K562 (cell line): ENCODE data around the gene DCAF6. TPM values are rescaled to one million over a fixed set of nuclear protein-coding genes. Genes with fewer than 3 reads are reported as not detected.
A peak's percentile ranks its signal among the peaks of the same experiment; 100 is the strongest.

Experiments
- BRF1 ChIP-seq: IDR thresholded peaks from 3 replicates; pipeline ENCODE4 v1.6.1; 2011; ENCODE audit warnings: borderline replicate concordance, mild to moderate bottlenecking; ENCODE audit not compliant: insufficient read length; ENCODE audit errors: extremely low read depth
- CEBPZ ChIP-seq: fragments of 150-350 bp; IDR thresholded peaks from 2 replicates; pipeline ENCODE4 v1.6.1; 2014; ENCODE audit warnings: low read depth, mild to moderate bottlenecking, low read length, borderline replicate concordance
- CHD1 ChIP-seq: fragments of 200-600 bp; sonication (generic); IDR thresholded peaks from one replicate; pipeline ENCODE4 v1.6.1; 2012; ENCODE audit warnings: mild to moderate bottlenecking, moderate library complexity, low read length, inconsistent platforms
- E2F1 ChIP-seq: sonication (generic); formaldehyde crosslinking; IDR thresholded peaks from 2 replicates; pipeline ENCODE4 v1.8.1; 2023; ENCODE audit warnings: mild to moderate bottlenecking, missing genetic modification reagents, moderate library complexity
- ESRRA ChIP-seq: fragments of 450-650 bp; IDR thresholded peaks from 2 replicates; pipeline ENCODE4 v1.6.1; 2014; ENCODE audit warnings: low read depth, mild to moderate bottlenecking, moderate library complexity, borderline replicate concordance
- GTF2E2 ChIP-seq: fragments of 200-800 bp; sonication (Bioruptor generic); IDR thresholded peaks from 2 replicates; pipeline ENCODE4 v1.6.1; 2016; ENCODE audit warnings: missing genetic modification characterization, missing compliant biosample characterization
- JUND ChIP-seq, 2 experiments: IDR thresholded peaks; 2 replicates in 1 of 2; 3 replicates in 1 of 2; pipeline ENCODE4 v1.6.1; 2011; ENCODE audit warnings: borderline replicate concordance in 2 of 2, low read depth in 2 of 2, low read length in 2 of 2, improper control_type of control experiment in 1 of 2, missing biosample characterization in 1 of 2, missing genetic modification characterization in 1 of 2, missing genetic modification reagents in 1 of 2
- NR2C2 ChIP-seq, 2 experiments: fragments of 200-800 bp in 1 of 2; sonication (Bioruptor generic) in 1 of 2; sonication (generic) in 1 of 2; formaldehyde crosslinking in 1 of 2; IDR thresholded peaks; 2 replicates each; pipeline versions ENCODE4 v1.6.1 to v1.8.0; 2016 to 2022; ENCODE audit warnings: mild to moderate bottlenecking in 1 of 2, missing compliant biosample characterization in 1 of 2, missing genetic modification characterization in 1 of 2, missing genetic modification reagents in 1 of 2
- VEZF1 ChIP-seq: fragments of 200-800 bp; sonication (Bioruptor generic); IDR thresholded peaks from 2 replicates; pipeline ENCODE4 v1.6.1; 2017; ENCODE audit warnings: missing genetic modification characterization, missing compliant biosample characterization
- XRCC4 ChIP-seq: IDR thresholded peaks from one replicate; pipeline ENCODE4 v1.6.1; 2011; ENCODE audit not compliant: insufficient read depth, insufficient read length; ENCODE audit errors: extremely low read depth
- ZNF24 ChIP-seq: fragments of 450-650 bp; IDR thresholded peaks from 2 replicates; pipeline ENCODE4 v1.6.1; 2016
- ZNF589 ChIP-seq: fragments of 200-800 bp; sonication (Bioruptor generic); IDR thresholded peaks from 2 replicates; pipeline ENCODE4 v1.6.1; 2016; ENCODE audit warnings: low read depth, missing genetic modification characterization, missing compliant biosample characterization
- ZNF668 ChIP-seq: fragments of 250-450 bp; sonication (Bioruptor Pico); IDR thresholded peaks from 2 replicates; pipeline ENCODE4 v1.8.0; 2022; ENCODE audit warnings: mild to moderate bottlenecking, inconsistent platforms
- polyA plus RNA-seq, 8 experiments: library from polyadenylated mRNA; depleted of rRNA in 4 of 8; stranded (reverse) in 5 of 8; unstranded in 3 of 8; fragments of >200 nt; fragmentation: Nextera tagmentation in 2 of 8; fragmentation: Illumina TruSeq in 1 of 8; extraction: Ambion mirVana in 2 of 8; extraction: Trizol in 1 of 8; gene quantifications; 2 replicates each; pipeline versions ENCODE4 v1.2.1 to v1.2.3, GENCODE V29; 2011 to 2014; ENCODE audit warnings: inconsistent platforms in 1 of 8, missing spikeins in 1 of 8
- total RNA-seq, 7 experiments: library from RNA; depleted of rRNA in 6 of 7; stranded (reverse); fragments of >200 nt in 6 of 7; fragmentation: Illumina TruSeq in 2 of 7; extraction: Trizol in 2 of 7; gene quantifications; 2 replicates each; pipeline versions ENCODE4 v1.2.1 to v1.2.3, GENCODE V29; 2011 to 2021; ENCODE audit warnings: low replicate concordance in 1 of 7
- TF ChIP-seq, protein P1 (sequence below): sonication (generic); formaldehyde crosslinking; IDR thresholded peaks from 2 replicates; pipeline ENCODE4 v1.8.0; 2022; ENCODE audit warnings: mild to moderate bottlenecking, missing genetic modification reagents
- TF ChIP-seq, protein P2 (sequence below): fragments of 450-650 bp; IDR thresholded peaks from 2 replicates; pipeline ENCODE4 v1.6.1; 2017; ENCODE audit warnings: antibody characterized with exemption, mild to moderate bottlenecking

The DCAF6 gene
- total and polyA plus RNA-seq, 9 of the 15 experiments (the other 6 are each of a cell fraction or from before 2014, with no cell fraction given), result 19.1 to 102 (median 46.3) TPM

- TF ChIP-seq, protein P1, sequence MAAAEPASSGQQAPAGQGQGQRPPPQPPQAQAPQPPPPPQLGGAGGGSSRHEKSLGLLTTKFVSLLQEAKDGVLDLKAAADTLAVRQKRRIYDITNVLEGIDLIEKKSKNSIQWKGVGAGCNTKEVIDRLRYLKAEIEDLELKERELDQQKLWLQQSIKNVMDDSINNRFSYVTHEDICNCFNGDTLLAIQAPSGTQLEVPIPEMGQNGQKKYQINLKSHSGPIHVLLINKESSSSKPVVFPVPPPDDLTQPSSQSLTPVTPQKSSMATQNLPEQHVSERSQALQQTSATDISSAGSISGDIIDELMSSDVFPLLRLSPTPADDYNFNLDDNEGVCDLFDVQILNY (CRISPR knock-in tag), result no peak
- TF ChIP-seq ESRRA (peak; percentile 100), VEZF1 (0 out of 2 replicates have a peak, but pooled peaks have one; percentile 7), ZNF668 (0 out of 2 replicates have a peak, but pooled peaks have one; percentile 12), ZNF589 (CRISPR knock-in tag) (no peak), JUND (IDR thresholded peaks at IDR 0.05; ENCODE audit: borderline replicate concordance, low read depth, low read length) (no peak), JUND (tag; IDR thresholded peaks at IDR 0.05; ENCODE audit: borderline replicate concordance, low read depth, low read length) (peak; percentile 12; the same call in 1 of the 3 replicates), BRF1 (no peak), E2F1 (CRISPR knock-in tag) (no peak), NR2C2 (CRISPR knock-in tag; IDR thresholded peaks at IDR 0.05) (no peak), NR2C2 (tag; IDR thresholded peaks at IDR 0.05) (no peak), GTF2E2 (tag) (no peak), ZNF24 (0 out of 2 replicates have a peak, but pooled peaks have one; percentile 31), XRCC4 (no peak), CEBPZ (no peak), CHD1 (no peak)
- TF ChIP-seq, protein P2, sequence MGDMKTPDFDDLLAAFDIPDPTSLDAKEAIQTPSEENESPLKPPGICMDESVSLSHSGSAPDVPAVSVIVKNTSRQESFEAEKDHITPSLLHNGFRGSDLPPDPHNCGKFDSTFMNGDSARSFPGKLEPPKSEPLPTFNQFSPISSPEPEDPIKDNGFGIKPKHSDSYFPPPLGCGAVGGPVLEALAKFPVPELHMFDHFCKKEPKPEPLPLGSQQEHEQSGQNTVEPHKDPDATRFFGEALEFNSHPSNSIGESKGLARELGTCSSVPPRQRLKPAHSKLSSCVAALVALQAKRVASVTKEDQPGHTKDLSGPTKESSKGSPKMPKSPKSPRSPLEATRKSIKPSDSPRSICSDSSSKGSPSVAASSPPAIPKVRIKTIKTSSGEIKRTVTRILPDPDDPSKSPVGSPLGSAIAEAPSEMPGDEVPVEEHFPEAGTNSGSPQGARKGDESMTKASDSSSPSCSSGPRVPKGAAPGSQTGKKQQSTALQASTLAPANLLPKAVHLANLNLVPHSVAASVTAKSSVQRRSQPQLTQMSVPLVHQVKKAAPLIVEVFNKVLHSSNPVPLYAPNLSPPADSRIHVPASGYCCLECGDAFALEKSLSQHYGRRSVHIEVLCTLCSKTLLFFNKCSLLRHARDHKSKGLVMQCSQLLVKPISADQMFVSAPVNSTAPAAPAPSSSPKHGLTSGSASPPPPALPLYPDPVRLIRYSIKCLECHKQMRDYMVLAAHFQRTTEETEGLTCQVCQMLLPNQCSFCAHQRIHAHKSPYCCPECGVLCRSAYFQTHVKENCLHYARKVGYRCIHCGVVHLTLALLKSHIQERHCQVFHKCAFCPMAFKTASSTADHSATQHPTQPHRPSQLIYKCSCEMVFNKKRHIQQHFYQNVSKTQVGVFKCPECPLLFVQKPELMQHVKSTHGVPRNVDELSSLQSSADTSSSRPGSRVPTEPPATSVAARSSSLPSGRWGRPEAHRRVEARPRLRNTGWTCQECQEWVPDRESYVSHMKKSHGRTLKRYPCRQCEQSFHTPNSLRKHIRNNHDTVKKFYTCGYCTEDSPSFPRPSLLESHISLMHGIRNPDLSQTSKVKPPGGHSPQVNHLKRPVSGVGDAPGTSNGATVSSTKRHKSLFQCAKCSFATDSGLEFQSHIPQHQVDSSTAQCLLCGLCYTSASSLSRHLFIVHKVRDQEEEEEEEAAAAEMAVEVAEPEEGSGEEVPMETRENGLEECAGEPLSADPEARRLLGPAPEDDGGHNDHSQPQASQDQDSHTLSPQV, result 0 out of 2 replicates have a peak, but pooled peaks have one; percentile 18
These were observed 2.7 kb upstream of the DCAF6 start (continued) for GRCh38 chr1:167933788-167934187.
